HepG2 (cell line): Measurements from ENCODE around the gene FAM53B.

Experiments
- KLF16 ChIP-seq, 2 experiments: sonication (generic) in 1 of 2; formaldehyde crosslinking in 1 of 2; IDR thresholded peaks; 2 replicates each; pipeline versions ENCODE4 v1.6.1 to v1.8.0; 2016 to 2023; ENCODE audit warnings: missing genetic modification reagents in 2 of 2, missing compliant biosample characterization in 1 of 2
- SIN3B ChIP-seq: fragments of 150-350 bp; IDR thresholded peaks from 2 replicates; pipeline ENCODE4 v1.6.1; 2014; ENCODE audit warnings: low read length

- TF ChIP-seq KLF16 (CRISPR knock-in tag; IDR thresholded peaks at IDR 0.05) = no peak
- no peak for TF ChIP-seq SIN3B
Observed at GRCh38 chr10:124711145-124711544, 33.0 kb downstream of the FAM53B start.
